ENCODE measurements around the gene FBXO40.

Gene FBXO40

DNA sequence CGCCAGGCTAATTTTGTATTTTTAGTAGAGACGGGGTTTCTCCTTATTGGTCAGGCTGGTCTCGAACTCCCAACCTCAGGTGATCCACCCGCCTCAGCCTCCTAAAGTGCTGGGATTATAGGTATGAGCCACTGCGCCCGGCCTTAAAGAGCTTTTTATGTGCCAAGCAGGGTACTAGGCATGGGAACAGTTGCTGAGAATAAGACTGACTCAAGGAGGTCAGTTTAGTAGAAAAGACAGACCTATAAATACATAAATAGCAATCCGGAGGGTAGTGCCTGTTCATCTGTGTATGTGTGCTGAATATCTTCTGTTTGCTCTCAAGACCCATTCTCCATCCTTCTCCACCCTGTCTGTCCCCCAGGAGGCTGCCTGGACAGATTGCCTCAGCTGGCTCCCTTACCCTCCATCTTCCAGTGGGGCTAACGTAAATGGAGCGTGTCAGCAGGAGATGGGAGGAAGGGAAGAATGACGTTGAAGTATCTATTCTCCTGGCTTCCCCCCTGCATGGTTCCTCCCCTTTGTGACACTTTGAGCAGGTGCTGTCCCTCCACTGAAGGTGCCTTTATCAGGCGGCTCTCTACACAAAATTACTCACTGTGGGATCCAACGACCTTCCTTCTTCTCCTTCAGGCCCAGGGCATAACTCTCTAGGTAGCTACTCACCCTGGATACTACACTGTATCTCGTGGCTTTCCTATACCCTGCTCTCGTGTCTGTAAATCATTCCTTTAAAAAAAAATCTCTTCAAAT, 31.1 kb downstream of the FBXO40 start:
- peak; percentile 18 for DNase-seq

DNA sequence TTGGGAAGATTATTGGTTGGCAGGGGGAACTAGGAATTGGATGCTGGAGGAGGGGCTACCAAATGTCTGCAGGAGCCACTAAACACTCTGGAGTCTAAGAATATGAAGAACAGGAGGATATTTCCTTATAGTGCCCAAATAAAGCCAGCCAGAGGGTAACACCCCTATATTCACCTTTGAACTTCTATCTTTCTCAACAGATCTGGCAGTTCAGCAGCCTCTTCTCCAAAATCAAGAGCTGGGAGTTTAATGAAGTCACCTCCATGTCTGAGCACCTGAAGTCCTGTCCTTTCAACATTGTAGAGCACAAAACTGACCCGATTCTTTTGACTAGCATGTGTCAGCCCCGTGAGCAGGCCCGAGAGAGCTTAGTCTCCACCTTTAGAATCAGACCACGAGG, 33.3 kb downstream of the FBXO40 start:
- DNase-seq, result no peak

DNA sequence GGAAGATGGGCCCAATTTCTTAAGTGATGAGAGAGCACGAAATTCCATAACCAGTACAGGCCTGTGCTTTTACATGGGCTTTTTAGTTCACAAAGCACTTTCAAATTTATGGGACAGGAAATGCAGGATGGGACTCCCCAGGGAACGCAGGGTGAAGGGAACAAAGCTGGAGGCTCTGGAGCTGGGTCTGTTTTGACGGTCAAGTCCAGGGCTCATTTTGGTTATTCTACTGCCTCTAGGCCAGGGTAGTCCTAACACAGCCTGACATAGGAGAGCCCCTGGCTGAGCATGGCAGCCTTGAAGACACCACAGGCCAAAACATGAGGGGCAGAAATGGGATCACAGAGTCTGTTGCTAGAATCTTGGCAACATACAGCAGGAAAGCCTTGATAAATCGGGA, 34.0 kb downstream of the FBXO40 start:
- no peak for DNase-seq

DNA sequence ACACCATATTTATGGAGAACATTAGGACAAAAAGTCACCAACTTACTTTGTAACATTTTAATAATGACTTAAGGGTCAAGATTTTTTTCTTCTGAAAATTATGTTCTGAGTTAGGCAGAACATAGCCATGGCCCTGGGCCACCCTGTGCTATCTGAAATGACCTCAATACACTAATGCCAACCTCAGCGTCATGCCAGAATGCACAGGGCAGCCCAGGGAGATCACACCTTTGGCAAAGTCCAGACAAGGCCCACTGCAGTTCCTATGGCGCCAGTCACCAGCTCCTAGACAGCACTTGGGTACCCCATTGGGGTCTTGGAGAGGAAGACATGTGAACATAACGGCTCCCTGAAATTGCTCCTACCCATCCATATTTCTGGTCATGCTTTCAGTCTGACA, 34.4 kb downstream of the FBXO40 start:
- no peak for DNase-seq

DNA sequence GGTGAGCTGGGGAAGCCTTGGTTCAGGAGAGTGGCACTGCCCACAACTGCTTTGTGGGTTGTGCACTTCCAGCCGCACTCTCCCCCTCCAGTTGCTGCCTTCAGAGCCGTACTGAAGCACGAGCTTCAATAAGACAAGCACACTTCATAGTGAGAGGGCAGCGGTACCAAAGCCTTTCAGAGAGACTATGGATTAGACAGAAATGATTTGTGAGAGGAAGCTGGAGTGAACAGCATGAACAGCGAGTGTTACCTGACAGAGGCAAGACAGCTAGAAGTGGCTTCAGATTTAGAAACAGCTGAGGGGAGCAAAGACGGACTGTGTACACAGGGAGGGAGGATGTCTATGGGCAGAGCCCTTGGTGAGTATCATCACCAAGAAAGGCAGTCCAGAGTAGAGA, 36.4 kb downstream of the FBXO40 start:
- DNase-seq, result no peak

- no peak for DNase-seq
Observed at GRCh38 chr3:121630355-121630754, 37.2 kb downstream of the FBXO40 start.

DNA sequence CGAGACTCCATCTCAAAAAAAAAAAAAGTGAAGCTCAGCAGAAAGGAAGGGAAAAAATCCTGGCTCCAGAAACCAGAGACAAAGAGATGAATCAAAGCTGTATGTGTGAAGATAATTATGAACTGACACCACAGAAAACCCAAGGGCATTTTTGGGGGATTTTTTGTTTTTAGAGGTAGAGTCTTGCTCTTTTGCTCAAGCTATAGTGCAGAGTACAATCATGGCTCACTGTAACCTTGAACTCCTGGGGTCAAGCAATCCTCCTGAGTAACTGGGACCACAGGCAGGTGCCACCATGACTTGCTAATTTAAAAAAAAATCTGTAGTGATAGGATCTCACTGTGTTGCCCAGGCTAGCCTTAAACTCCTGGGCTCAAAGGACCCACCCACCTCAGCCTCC, 44.7 kb downstream of the FBXO40 start:
- DNase-seq, result no peak

DNA sequence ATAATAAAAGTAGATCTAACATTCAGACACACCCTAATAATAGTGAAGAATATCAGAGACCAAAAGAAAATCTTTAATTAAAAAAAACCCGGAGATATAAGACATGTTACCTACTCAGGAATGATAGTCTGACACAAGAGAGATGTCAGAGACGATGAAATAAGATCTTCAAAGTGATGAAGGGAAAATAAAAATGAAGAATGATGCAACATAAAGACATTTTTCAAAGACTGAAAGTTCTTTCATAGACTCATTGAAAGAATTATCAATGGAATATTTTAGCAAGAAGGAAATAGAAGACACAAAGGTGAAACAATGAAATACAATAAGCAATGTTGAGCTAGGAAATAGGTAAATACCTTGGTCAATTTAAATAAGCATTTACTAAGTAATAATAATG, 47.9 kb downstream of the FBXO40 start:
- no peak for DNase-seq

DNA sequence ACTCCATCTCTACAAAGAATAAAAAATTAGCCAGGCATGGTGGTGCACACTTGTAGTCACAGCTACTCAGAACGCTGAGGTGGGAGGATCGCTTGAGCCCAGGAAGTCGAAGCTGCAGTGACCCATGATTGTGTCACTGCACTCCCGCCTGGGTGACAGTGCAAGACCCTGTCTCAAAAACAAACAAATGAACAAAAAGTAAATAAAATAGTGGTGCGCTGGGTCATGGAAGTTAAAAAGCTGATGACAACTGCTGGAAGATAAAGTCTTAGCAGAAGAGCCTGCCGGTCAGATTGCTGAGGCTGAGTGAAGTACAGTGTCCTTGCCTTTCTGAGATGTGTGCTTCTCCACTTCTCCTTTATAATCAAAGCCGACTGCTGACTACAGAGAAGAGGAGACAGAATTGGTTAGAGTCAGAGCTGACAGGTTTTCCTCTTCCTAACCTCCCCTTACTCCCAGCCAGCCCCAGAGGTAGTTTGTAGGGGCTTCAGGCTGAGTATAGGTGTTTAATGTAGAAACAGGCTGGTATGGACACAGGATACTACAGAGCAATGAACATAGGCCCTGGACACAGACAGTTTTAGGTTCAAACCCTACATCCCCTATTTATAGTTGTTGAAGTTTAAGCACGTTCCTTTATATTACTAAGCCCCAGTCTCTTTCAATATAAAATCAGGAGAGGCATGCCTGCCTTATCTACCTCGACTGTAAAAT, 49.6 kb downstream of the FBXO40 start:
- DNase-seq, result no peak

DNA sequence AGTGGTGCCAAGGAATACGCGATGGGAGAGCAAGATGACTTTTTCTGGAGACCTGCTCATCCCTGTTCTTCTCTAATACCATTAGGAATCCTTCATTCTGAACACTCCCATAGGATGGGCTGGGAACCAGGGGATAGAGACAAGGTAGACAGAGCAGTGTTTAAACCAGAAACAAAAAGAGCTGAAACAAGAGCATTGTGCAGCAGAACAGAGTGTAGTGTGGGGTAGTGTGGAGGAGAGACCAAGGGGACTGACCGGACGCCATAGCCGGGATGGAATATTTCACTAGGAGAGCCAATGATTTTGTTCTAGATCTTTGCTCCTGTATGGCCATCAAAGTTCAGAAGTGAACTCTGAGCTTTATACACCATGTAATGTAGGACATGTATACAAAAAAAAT, 51.9 kb downstream of the FBXO40 start:
- no peak for DNase-seq

- no peak for DNase-seq
Observed at GRCh38 chr3:121648219-121648958, 55.2 kb downstream of the FBXO40 start.

GRCh38 chr3:121649645-121650044, 56.5 kb downstream of the FBXO40 start:
- DNase-seq, result no peak

GRCh38 chr3:121651684-121652083, 58.5 kb downstream of the FBXO40 start:
- peak; percentile 44 for DNase-seq

DNA sequence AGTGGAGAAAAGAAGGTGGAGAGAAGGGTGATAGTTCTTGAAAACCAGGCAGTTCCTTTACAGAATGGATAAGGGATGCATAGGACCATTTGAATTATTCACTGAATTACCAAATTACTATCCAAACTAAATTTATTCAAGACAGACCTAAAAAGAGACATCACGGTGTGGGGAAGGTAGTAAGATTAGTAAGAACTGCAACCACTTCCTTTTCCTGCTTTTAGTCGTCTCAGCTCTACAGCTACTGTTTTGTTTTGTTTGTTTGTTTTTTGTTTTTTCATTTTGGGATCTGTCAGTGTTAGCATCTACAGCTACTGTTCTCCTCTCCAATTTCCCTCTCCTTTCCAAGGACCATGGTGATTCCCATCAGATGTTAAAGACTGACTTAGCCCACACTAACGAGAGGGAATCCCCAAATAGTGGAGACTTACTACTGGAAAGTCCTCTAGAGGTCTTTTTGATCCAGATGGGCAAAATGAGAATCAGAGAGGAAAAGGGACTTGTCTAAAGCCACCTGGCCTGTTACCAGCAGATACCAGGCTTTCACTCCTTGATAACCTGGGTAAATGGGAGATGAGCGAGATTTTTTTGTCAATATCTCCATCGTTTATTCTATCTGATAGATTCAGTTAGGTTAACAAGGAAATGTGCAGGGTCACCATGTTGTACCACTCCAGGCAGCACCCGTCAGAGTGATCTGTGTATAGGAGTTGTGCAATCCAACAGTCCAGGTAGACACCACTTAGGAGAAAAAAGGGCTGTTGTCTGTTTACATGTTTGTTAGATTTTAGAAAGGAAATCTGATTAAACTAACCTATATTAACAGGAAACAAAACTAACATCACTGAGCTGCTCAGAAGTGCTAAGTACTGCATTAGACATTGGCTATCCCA, 61.6 kb downstream of the FBXO40 start:
- no peak for DNase-seq

- DNase-seq, result no peak
Observed at GRCh38 chr3:121658716-121659435, 65.7 kb downstream of the FBXO40 start.

DNA sequence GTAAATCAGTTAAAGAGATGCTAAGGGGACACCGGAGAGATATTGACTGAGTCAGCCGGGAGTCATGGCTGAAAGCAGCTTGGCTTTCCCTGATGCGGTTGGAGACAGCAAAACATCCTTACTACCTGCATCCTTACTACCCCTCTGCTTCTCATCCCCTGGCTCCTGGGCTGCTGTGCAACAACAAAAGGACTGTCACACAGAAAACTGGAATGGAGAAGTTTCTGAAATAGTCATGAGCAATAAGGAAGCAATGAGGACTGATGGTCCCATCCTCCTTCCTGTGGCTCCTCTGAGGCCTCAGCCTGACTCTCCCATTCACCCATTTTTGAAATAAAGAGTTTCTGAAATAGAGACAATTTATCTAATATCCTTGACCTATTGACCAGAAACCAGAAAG, 66.4 kb downstream of the FBXO40 start:
- no peak for DNase-seq

GRCh38 chr3:121660356-121661171, 67.4 kb downstream of the FBXO40 start, which contains the start of gene HCLS1:
Gene HCLS1, minus strand, starts transcription at chr3:121660903. Its CDS starts 2,556 bp downstream, at chr3:121658347.
- DNase-seq, result no peak

GRCh38 chr3:121661376-121661775, 68.2 kb downstream of the FBXO40 start:
- DNase-seq, result no peak

GRCh38 chr3:121662742-121663141, 69.6 kb downstream of the FBXO40 start:
- DNase-seq, result no peak

DNA sequence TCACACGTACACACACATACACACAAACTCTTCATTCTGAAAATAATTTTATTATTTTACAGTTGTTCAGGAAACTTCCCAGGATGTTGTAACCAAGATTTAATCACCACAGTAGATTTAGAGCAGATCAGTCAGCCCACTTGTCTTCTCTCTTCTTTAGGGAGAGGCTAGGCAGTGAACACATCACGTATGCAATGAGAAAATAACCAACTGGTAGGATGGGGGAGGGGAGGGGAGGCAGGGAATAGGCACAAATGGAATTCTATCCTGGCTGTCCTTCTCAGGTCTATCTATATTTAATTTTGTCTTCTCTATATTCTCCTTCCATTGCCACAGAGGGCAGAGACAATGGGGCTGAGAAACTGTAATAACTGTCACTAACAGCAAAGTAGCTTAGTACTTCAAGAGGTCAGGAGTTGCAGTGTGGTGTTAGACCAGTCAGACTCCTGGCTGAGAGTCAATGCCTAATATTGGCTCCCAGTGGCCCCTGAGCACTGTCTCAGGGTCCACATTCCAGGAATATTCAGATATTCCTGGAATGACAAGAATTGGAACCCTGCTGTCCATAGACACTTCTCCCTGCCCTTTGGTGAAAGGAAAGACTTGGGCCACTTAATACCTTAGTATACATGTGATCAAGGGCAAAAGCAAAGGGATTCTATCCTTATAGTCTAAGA, 70.1 kb downstream of the FBXO40 start:
- DNase-seq, result no peak

- DNase-seq, result no peak
Observed at GRCh38 chr3:121665488-121665887, 72.3 kb downstream of the FBXO40 start.

All from NCI-H510A treated with DMSO at 0.1 percent for 48 hours (cell line).